Activated CD4-positive, alpha-beta T cell treated with anti-CD3 and anti-CD28 coated beads, Interleukin-2, amount 10 ng/mL, durations not matched to agents 7 days and 5 days (primary cell): Measurements from ENCODE around the gene DDB1. TPM values are rescaled to one million over a fixed set of nuclear protein-coding genes. Genes with fewer than 3 reads are reported as not detected.

Experiments used
- CTCF ChIA-PET: fragments of 350-600 bp; sonication (Branson Sonifier 250); formaldehyde crosslinking; loops from one replicate; lab custom pipeline; 2021; ENCODE audit warnings: antibody characterized with exemption; lab: Charles Lee
- POLR2A ChIA-PET: fragments of 350-600 bp; sonication (Branson Sonifier 250); formaldehyde crosslinking; loops from one replicate; lab custom pipeline; 2021; ENCODE audit warnings: antibody characterized with exemption; lab: Charles Lee
- DNase-seq: peaks from one replicate; pipeline ENCODE4 v3.0.0-alpha.2; 2020
- H3K27ac Mint-ChIP-seq: one replicate; pipeline ENCODE4 v1.8.0; 2021; ENCODE audit warnings: mild to moderate bottlenecking, moderate library complexity, mixed read lengths
- H3K27me3 Mint-ChIP-seq: one replicate; pipeline ENCODE4 v1.8.0; 2021; ENCODE audit warnings: mixed read lengths
- H3K36me3 Mint-ChIP-seq: one replicate; pipeline ENCODE4 v1.8.0; 2021; ENCODE audit warnings: low read depth, mixed read lengths
- H3K4me1 Mint-ChIP-seq: one replicate; pipeline ENCODE4 v1.8.0; 2021; ENCODE audit warnings: mixed read lengths
- H3K4me3 Mint-ChIP-seq: one replicate; pipeline ENCODE4 v1.8.0; 2021; ENCODE audit warnings: mild to moderate bottlenecking, moderate library complexity, mixed read lengths
- H3K9me3 Mint-ChIP-seq: one replicate; pipeline ENCODE4 v1.8.0; 2021; ENCODE audit warnings: mixed read lengths
- total RNA-seq, 2 experiments: library from RNA; stranded (reverse); gene quantifications; one replicate each; pipeline ENCODE4 v1.2.3, GENCODE V29; 2021

The DDB1 gene
- total RNA-seq, 2 experiments from 2014 or later = 207 to 222 TPM

- Mint-ChIP-seq H3K27me3 (no peaks in the 10 kb centered on the region), H3K36me3 (no peaks in the 10 kb centered on the region), H3K4me1 (peaks cover 12% of the 10 kb centered on the region), H3K27ac (no peak overlapping the region), H3K9me3 (no peaks in the 10 kb centered on the region), H3K4me3 (no peak overlapping the region)
- ChIA-PET POLR2A (no interaction called here), CTCF (interaction anchor here (0.6 to 1.4 kb wide), 5 partner anchors 21 to 494 kb away, joined by 3 to 6 read pairs (median 4); partner anchors contain the start of gene CYB561A3)
- no peak for DNase-seq
Measured at GRCh38 chr11:61340979-61341378, 8.1 kb upstream of the DDB1 start.

GRCh38 chr11:61339490-61339878 lies 6.6 kb upstream of the DDB1 start:
- DNase-seq = no peak
- Mint-ChIP-seq H3K36me3 (no peaks in the 10 kb centered on the region), H3K4me3 (no peak overlapping the region), H3K27ac (peak overlapping the region; percentile 47), H3K9me3 (no peaks in the 10 kb centered on the region), H3K4me1 (peaks cover 25% of the 10 kb centered on the region), H3K27me3 (no peaks in the 10 kb centered on the region)
- ChIA-PET CTCF (interaction anchor here (0.7 to 1.8 kb wide), 5 partner anchors 46 to 673 kb away, joined by 3 to 8 read pairs (median 3); no protein-coding TSS in a partner anchor), POLR2A (no interaction called here)

DNA sequence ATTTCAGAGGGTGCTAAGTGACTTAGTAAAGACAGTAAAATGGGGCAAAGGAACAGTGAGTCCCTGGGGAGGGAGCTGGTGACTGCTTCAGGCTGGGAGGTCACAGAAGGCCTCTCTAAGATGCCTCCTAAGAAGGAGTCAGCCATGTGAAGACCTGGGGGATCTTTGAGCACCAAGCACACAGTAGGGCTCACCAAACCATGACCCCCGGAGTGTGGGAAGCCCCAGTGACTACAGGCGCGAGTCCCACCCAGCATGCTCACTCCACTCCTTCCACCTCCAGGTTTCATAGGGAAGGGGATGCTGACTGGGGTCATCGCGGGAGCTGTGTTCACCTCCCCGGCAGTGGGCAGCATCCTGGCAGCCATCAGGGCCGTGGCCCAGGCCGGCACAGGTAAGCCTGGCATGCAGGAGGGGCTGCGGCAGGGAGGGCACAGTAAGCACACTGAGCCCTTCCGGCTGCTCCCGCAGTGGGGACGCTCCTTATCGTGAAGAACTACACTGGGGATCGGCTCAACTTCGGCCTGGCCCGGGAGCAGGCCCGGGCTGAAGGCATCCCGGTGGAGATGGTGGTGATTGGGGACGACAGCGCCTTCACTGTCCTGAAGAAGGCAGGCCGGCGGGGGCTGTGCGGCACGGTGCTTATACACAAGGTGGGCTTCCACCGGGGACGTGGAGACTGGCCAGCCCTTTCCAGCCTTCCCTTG lies 6.0 kb upstream of the DDB1 start:
- POLR2A ChIA-PET = no interaction called here
- Mint-ChIP-seq H3K9me3 (no peaks in the 10 kb centered on the region), H3K27me3 (no peaks in the 10 kb centered on the region), H3K4me1 (peaks cover 31% of the 10 kb centered on the region), H3K4me3 (no peak overlapping the region), H3K27ac (no peak overlapping the region), H3K36me3 (no peaks in the 10 kb centered on the region)
- CTCF ChIA-PET = interaction anchor here (0.7 to 1.8 kb wide), 4 partner anchors 47 to 673 kb away, joined by 3 to 8 read pairs (median 3); no protein-coding TSS in a partner anchor
- no peak for DNase-seq

- POLR2A ChIA-PET = no interaction called here
- H3K9me3 Mint-ChIP-seq = no peaks in the 10 kb centered on the region
- H3K4me3 Mint-ChIP-seq = no peak overlapping the region
- H3K27ac Mint-ChIP-seq = no peak overlapping the region
- no peaks in the 10 kb centered on the region for H3K27me3 Mint-ChIP-seq
- CTCF ChIA-PET = interaction anchor here (1.3 to 4.2 kb wide), 5 partner anchors 11 to 56 kb away, joined by 3 to 53 read pairs (median 8); partner anchors contain the start of genes CYB561A3 and TMEM138
- no peaks in the 10 kb centered on the region for H3K36me3 Mint-ChIP-seq
- H3K4me1 Mint-ChIP-seq = peaks cover 38% of the 10 kb centered on the region
- no peak for DNase-seq
Measured at GRCh38 chr11:61337706-61338470, 5.0 kb upstream of the DDB1 start.

- H3K4me3 Mint-ChIP-seq = no peak overlapping the region
- peak; percentile 85 for DNase-seq
- ChIA-PET CTCF (interaction anchor here (0.6 to 4.6 kb wide), 35 partner anchors 9 to 434 kb away, joined by 3 to 88 read pairs (median 6); partner anchors contain the start of genes CPSF7, CYB561A3, SDHAF2 and TMEM138), POLR2A (interaction anchor here (0.5 to 1.2 kb wide), 6 partner anchors 12 to 56 kb away, joined by 3 to 8 read pairs (median 4); partner anchors contain the start of genes CYB561A3, TMEM138 and TMEM216)
- H3K4me1 Mint-ChIP-seq = peaks cover 47% of the 10 kb centered on the region
- no peaks in the 10 kb centered on the region for H3K27me3 Mint-ChIP-seq
- H3K9me3 Mint-ChIP-seq = no peaks in the 10 kb centered on the region
- H3K27ac Mint-ChIP-seq = peak overlapping the region; percentile 89
- peaks cover 7% of the 10 kb centered on the region for H3K36me3 Mint-ChIP-seq
Measured at GRCh38 chr11:61336171-61336935, 3.4 kb upstream of the DDB1 start.

GRCh38 chr11:61335355-61335710 lies 2.4 kb upstream of the DDB1 start:
- DNase-seq = no peak
- ChIA-PET CTCF (interaction anchor here (0.9 to 4.6 kb wide), 17 partner anchors 10 to 105 kb away, joined by 3 to 88 read pairs (median 9); partner anchors contain the start of genes CYB561A3, TMEM138 and TMEM216), POLR2A (interaction anchor here (1.0 kb wide), 1 partner anchor 13 kb away, joined by 5 read pairs; no protein-coding TSS in a partner anchor)
- Mint-ChIP-seq H3K9me3 (no peaks in the 10 kb centered on the region), H3K4me1 (peaks cover 56% of the 10 kb centered on the region), H3K27ac (peak overlapping the region; percentile 36), H3K4me3 (no peak overlapping the region), H3K36me3 (peaks cover 12% of the 10 kb centered on the region), H3K27me3 (no peaks in the 10 kb centered on the region)

- Mint-ChIP-seq H3K27me3 (no peaks in the 10 kb centered on the region), H3K4me3 (peak overlapping the region; percentile 97), H3K9me3 (no peaks in the 10 kb centered on the region), H3K27ac (peak overlapping the region; percentile 99), H3K4me1 (peaks cover 61% of the 10 kb centered on the region), H3K36me3 (peaks cover 18% of the 10 kb centered on the region)
- ChIA-PET CTCF (interaction anchor here (0.6 to 4.6 kb wide), 14 partner anchors 11 to 101 kb away, joined by 3 to 88 read pairs (median 4); partner anchors contain the start of genes CYB561A3, TMEM138 and TMEM216), POLR2A (no interaction called here)
- DNase-seq = no peak
Measured at GRCh38 chr11:61334434-61335354, 1.8 kb upstream of the DDB1 start.

DNA sequence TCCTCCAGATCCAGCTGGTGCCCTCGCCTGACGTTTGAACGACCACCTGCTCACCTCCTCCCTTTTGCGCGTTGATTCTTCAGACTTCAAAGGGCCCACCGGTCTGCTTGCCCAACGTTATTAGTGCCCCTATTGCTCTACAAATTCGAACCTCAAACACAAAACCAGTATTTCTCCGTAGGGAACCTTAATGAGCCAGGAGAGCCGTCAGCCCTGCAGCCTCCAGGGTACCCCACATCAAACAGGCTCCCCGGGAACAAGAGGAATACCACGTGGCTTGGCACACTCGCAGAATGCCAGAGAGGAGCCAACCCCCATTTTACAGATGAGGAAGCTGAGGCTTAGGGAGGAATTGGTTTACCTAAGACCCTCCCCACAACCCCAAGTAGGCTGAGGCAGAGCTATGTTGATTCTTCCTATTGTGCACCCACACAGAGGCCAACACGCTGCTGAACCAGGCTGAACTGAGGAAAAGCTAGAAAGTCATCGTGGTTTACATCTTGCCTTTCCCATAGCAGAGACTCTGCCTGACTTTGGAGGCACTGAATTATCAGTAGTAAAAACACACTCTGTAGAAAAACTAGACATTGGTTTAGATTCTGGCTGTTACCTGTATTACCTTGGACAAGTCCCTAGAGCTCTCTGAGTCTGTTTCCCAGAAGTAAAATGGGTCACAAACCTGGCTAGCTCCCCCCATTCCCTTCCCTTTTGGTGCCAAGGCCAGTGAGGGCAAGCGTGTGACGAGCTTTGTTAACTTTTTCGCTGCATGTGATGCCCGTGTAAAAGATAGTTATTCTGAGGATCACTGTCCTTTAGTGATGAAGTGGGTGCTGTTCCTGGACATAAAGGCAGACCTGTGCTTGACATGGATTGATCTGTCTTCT lies 887 bp upstream of the DDB1 start:
- Mint-ChIP-seq H3K27ac (peak overlapping the region; percentile 99), H3K4me1 (peaks cover 67% of the 10 kb centered on the region), H3K36me3 (peaks cover 24% of the 10 kb centered on the region), H3K4me3 (peak overlapping the region; percentile 97), H3K27me3 (no peaks in the 10 kb centered on the region), H3K9me3 (no peaks in the 10 kb centered on the region)
- DNase-seq = no peak
- POLR2A ChIA-PET = interaction anchor here (1.2 kb wide), 1 partner anchor 29 kb away, joined by 5 read pairs; the partner anchor contains the start of gene TMEM138
- CTCF ChIA-PET = interaction anchor here (0.6 to 4.6 kb wide), 11 partner anchors 15 to 102 kb away, joined by 3 to 88 read pairs (median 4); partner anchors contain the start of genes CYB561A3, TMEM138 and TMEM216

GRCh38 chr11:61332281-61332796 lies 566 bp downstream of the DDB1 start:
- peak; percentile 18 for DNase-seq
- Mint-ChIP-seq H3K4me3 (peak overlapping the region; percentile 97), H3K36me3 (peaks cover 33% of the 10 kb centered on the region), H3K9me3 (no peaks in the 10 kb centered on the region), H3K4me1 (peaks cover 72% of the 10 kb centered on the region), H3K27me3 (no peaks in the 10 kb centered on the region), H3K27ac (peak overlapping the region; percentile 99)
- CTCF ChIA-PET = interaction anchor here (1.4 kb wide), 1 partner anchor 53 kb away, joined by 5 read pairs; no protein-coding TSS in a partner anchor
- POLR2A ChIA-PET = no interaction called here

DNA sequence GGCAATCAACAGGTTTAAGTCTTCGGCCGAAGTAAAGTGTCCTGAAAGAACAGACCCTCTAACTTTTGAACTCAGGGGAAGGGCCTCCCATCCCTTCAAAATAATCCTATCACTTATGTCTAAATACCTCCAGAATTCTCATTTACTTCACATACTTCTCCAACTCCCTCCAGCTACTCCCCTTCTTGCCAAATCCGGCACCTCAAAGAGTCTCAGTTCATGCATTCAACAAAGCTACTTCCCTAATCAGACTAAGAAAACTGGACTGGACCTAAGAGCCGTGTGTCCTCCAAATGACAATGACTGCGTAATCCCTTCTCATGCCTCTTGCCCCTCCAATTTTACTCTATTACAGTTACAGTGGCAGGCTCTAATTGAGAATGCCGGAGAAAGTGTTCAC lies 1.3 kb downstream of the DDB1 start:
- H3K27me3 Mint-ChIP-seq = no peaks in the 10 kb centered on the region
- POLR2A ChIA-PET = no interaction called here
- peaks cover 33% of the 10 kb centered on the region for H3K36me3 Mint-ChIP-seq
- peak overlapping the region; percentile 99 for H3K27ac Mint-ChIP-seq
- H3K9me3 Mint-ChIP-seq = no peaks in the 10 kb centered on the region
- H3K4me3 Mint-ChIP-seq = peak overlapping the region; percentile 97
- CTCF ChIA-PET = interaction anchor here (1.4 kb wide), 1 partner anchor 54 kb away, joined by 5 read pairs; no protein-coding TSS in a partner anchor
- H3K4me1 Mint-ChIP-seq = peaks cover 66% of the 10 kb centered on the region
- no peak for DNase-seq
